Endothelial cell of umbilical vein (primary cell): Measurements from ENCODE around the gene SLC9A9. TPM values are rescaled to one million over a fixed set of nuclear protein-coding genes. Genes with fewer than 3 reads are reported as not detected.

Experiments used
- BruUV-seq: library from RNA; stranded (reverse); fragments of 400-500 nt; replicated peaks from 2 replicates; lab custom pipeline; 2021; lab: Mats Ljungman, UMichigan
- CTCF ChIA-PET: fragments of 300-600, 350-600 bp; sonication (Branson Sonifier 250); formaldehyde crosslinking; loops from one replicate; lab custom pipeline; 2021; ENCODE audit warnings: antibody characterized with exemption, inconsistent platforms; lab: Charles Lee
- POLR2A ChIA-PET: fragments of 300-600, 350-600 bp; sonication (Branson Sonifier 250); formaldehyde crosslinking; loops from one replicate; lab custom pipeline; 2021; ENCODE audit warnings: antibody characterized with exemption, inconsistent platforms; lab: Charles Lee
- DNase-seq: peaks from one replicate; pipeline ENCODE4 v3.0.0-alpha.2; 2011; ENCODE audit warnings: low read depth, low spot score
- FAIRE-seq: peaks from 2 replicates; lab custom pipeline; 2011; peaks lifted over from hg19 to GRCh38; lab: Jason Lieb, UNC
- H2AFZ ChIP-seq: 2 replicates; pipeline ENCODE4 v1.6.0; 2012; ENCODE audit warnings: low read depth, low read length, control low read depth, inconsistent platforms
- H3K27ac ChIP-seq: 2 replicates; pipeline ENCODE4 v1.5.1; 2011; ENCODE audit warnings: low read depth, mild to moderate bottlenecking, control low read depth, low read length, moderate library complexity; ENCODE audit not compliant: insufficient read depth
- H3K27me3 ChIP-seq, 2 experiments: 2 replicates each; pipeline versions ENCODE4 v1.6.0 to v1.6.1; 2011; ENCODE audit warnings: low read length in 2 of 2, mixed read lengths in 1 of 2; ENCODE audit not compliant: control insufficient read depth in 2 of 2, insufficient read depth in 2 of 2
- H3K36me3 ChIP-seq, 2 experiments: 2 replicates in 1 of 2; 3 replicates in 1 of 2; pipeline ENCODE4 v1.5.1; 2011; ENCODE audit warnings: low read length in 2 of 2, mild to moderate bottlenecking in 1 of 2, moderate library complexity in 1 of 2; ENCODE audit not compliant: control insufficient read depth in 2 of 2, insufficient read depth in 2 of 2; ENCODE audit errors: extremely low read depth in 1 of 2
- H3K4me1 ChIP-seq: 3 replicates; pipeline ENCODE4 v1.5.1; 2011; ENCODE audit warnings: mild to moderate bottlenecking, low read length; ENCODE audit not compliant: control insufficient read depth, insufficient read depth; ENCODE audit errors: extremely low read depth
- H3K4me2 ChIP-seq: 2 replicates; pipeline ENCODE4 v1.6.1; 2011; ENCODE audit warnings: low read length, control low read depth, mixed read lengths; ENCODE audit not compliant: insufficient read depth
- H3K4me3 ChIP-seq, 3 experiments: fragments of 200-600 bp in 1 of 3; sonication (generic), shearing (Covaris generic) in 1 of 3; replicated peaks in 1 of 3; 2 replicates each; pipeline ENCODE4 v1.5.1; 2011 to 2016; ENCODE audit warnings: control low read depth in 3 of 3, low read length in 3 of 3, mild to moderate bottlenecking in 2 of 3, inconsistent platforms in 1 of 3, low read depth in 1 of 3, moderate library complexity in 1 of 3; ENCODE audit not compliant: insufficient read depth in 1 of 3
- H3K79me2 ChIP-seq: 2 replicates; pipeline ENCODE4 v1.6.0; 2012; ENCODE audit warnings: low read length, inconsistent platforms; ENCODE audit not compliant: control insufficient read depth, insufficient read depth
- H3K9ac ChIP-seq: replicated peaks from 2 replicates; pipeline ENCODE3; 2011; ENCODE audit warnings: low read length, control low read depth; ENCODE audit not compliant: insufficient read depth; ENCODE audit errors: extremely low read depth
- H3K9me1 ChIP-seq: replicated peaks from 3 replicates; pipeline ENCODE4 v1.6.0; 2011; ENCODE audit warnings: mild to moderate bottlenecking, low read length; ENCODE audit not compliant: control insufficient read depth, insufficient read depth; ENCODE audit errors: extremely low read depth
- H3K9me3 ChIP-seq: replicated peaks from 2 replicates; pipeline ENCODE4 v1.5.1; 2012; ENCODE audit warnings: low read length, inconsistent platforms; ENCODE audit not compliant: control insufficient read depth, insufficient read depth
- H4K20me1 ChIP-seq: replicated peaks from 2 replicates; pipeline ENCODE3; 2011; ENCODE audit warnings: mild to moderate bottlenecking, low read length; ENCODE audit not compliant: control insufficient read depth, insufficient read depth; ENCODE audit errors: extremely low read depth
- EZH2 ChIP-seq: IDR thresholded peaks from 2 replicates; pipeline ENCODE4 v1.6.1; 2012; ENCODE audit warnings: borderline replicate concordance, low read depth, mild to moderate bottlenecking, moderate library complexity, low read length, inconsistent platforms; ENCODE audit not compliant: severe bottlenecking
- FOS ChIP-seq: IDR thresholded peaks from 2 replicates; pipeline ENCODE4 v1.6.1; 2011; ENCODE audit warnings: mild to moderate bottlenecking, low read length, moderate library complexity, borderline replicate concordance; ENCODE audit not compliant: insufficient read depth
- GATA2 ChIP-seq: IDR thresholded peaks from 2 replicates; pipeline ENCODE4 v1.7.0; 2011; ENCODE audit warnings: low read depth, mild to moderate bottlenecking, moderate library complexity, mixed read lengths, low read length; ENCODE audit not compliant: insufficient read length, insufficient read depth
- JUN ChIP-seq: IDR thresholded peaks from 2 replicates; pipeline ENCODE4 v1.6.1; 2011; ENCODE audit warnings: borderline replicate concordance, low read depth; ENCODE audit not compliant: insufficient read length, insufficient read depth
- MYC ChIP-seq: IDR thresholded peaks from one replicate; pipeline ENCODE4 v1.6.1; 2011; ENCODE audit warnings: mild to moderate bottlenecking, low read depth, low read length
- POLR2A ChIP-seq: IDR thresholded peaks from 2 replicates; pipeline ENCODE4 v1.6.1; 2012; ENCODE audit warnings: low read depth, mild to moderate bottlenecking, control low read depth, low read length
- POLR2AphosphoS5 ChIP-seq: IDR thresholded peaks from 2 replicates; pipeline ENCODE4 v1.6.1; 2012; ENCODE audit warnings: low read depth, mild to moderate bottlenecking, control low read depth, low read length, moderate library complexity; ENCODE audit not compliant: insufficient read depth
- dilution Hi-C: fragments of 300-500 bp; cut with MboI; formaldehyde crosslinking; loops from one replicate; pipeline ENCODE4 v1.15.0; 2019; ENCODE audit warnings: low sequenced_read_pairs; ENCODE audit not compliant: extremely low pct_ligation_motif_present
- intact Hi-C: fragments of 100-400 bp; cut with micrococcal nuclease; formaldehyde crosslinking; loops from one replicate; pipeline ENCODE4 v1.10.0; 2022
- polyA plus RNA-seq, 4 experiments: library from polyadenylated mRNA; depleted of rRNA in 3 of 4; stranded (reverse) in 3 of 4; unstranded in 1 of 4; fragments of >200 nt; gene quantifications; 2 replicates each; pipeline versions ENCODE4 v1.2.1 to v1.2.3, GENCODE V29; 2011 to 2012; ENCODE audit warnings: missing spikeins in 1 of 4
- total RNA-seq: library from RNA; stranded (reverse); gene quantifications from 2 replicates; pipeline ENCODE4 v1.2.3, GENCODE V29; 2021

Gene SLC9A9
- total and polyA plus RNA-seq, 2 donors (not counting 3 experiments of a cell fraction or from before 2014, with no cell fraction given), result 1.5 to 1.8 TPM

DNA sequence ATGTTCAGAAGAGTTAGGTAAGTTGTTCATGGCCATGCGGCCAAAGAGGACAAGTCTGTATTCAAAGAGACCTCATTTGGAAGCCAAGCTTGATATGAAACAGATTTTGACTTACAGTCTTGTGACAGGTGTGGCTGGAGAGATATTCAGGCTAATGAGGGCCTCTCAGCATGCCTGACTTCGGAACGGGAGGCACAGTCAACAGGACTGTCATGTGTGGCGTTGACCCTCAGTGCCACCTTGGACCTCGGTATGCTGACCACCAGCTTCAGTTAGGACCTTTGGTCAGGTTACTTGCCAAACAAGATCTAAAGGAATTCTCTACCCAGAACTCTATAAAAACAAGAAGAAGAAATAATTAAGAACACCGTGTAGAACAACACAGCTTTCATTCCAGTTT, 604.6 kb downstream of the SLC9A9 start:
- POLR2A ChIA-PET, result no interaction called here
- intact Hi-C loops, result no loop called here
- H3K27ac ChIP-seq, result no peak overlapping the region
- CTCF ChIA-PET, result no interaction called here
- H4K20me1 ChIP-seq, result no peaks in the 10 kb centered on the region
- TF ChIP-seq MYC (no peak), JUN (no peak)
- H3K4me1 ChIP-seq, result peaks cover 33% of the 10 kb centered on the region
- H3K9me1 ChIP-seq, result no peaks in the 10 kb centered on the region
- no peaks in the 10 kb centered on the region for H3K27me3 ChIP-seq
- dilution Hi-C loops, result no loop called here
- BruUV-seq, result no TSS peak
- DNase-seq (no peak), FAIRE-seq (no peak)
- H3K4me2 ChIP-seq, result no peak overlapping the region
- H3K4me3 ChIP-seq, result no peak overlapping the region
- H2AFZ ChIP-seq, result no peak overlapping the region
- no peak overlapping the region for H3K9ac ChIP-seq
- no peaks in the 10 kb centered on the region for H3K79me2 ChIP-seq
- no peaks in the 10 kb centered on the region for H3K9me3 ChIP-seq
- no peaks in the 10 kb centered on the region for H3K36me3 ChIP-seq

DNA sequence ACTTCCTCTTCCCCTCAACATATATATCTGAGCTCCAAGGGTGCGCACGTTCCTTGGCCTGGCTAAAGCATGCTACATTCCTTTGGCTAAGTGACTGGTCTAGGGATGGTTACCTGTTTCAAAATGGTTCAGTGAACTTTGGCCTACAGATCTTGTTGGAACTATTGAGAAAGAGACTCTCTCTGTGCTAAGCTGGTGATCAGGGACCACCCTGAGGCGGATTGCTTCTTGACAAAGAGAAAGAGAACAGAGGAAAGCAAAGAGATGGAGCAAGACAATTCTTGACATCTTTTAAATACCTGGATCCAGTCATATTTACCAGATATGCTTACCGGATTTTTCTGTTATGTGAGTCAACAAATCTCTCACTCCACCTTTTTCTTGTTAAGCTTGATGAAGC, 605.6 kb downstream of the SLC9A9 start:
- Histone ChIP-seq H4K20me1 (no peaks in the 10 kb centered on the region), H3K27ac (peak overlapping the region; percentile 28), H3K4me3 (no peak overlapping the region), H3K27me3 (no peaks in the 10 kb centered on the region), H3K9me1 (no peaks in the 10 kb centered on the region), H3K9me3 (no peaks in the 10 kb centered on the region), H2AFZ (no peak overlapping the region), H3K79me2 (no peaks in the 10 kb centered on the region), H3K4me1 (peaks cover 37% of the 10 kb centered on the region), H3K36me3 (no peaks in the 10 kb centered on the region), H3K9ac (no peak overlapping the region), H3K4me2 (no peak overlapping the region)
- POLR2A ChIA-PET, result no interaction called here
- intact Hi-C loops (no loop called here), dilution Hi-C loops (no loop called here)
- CTCF ChIA-PET, result no interaction called here
- TF ChIP-seq POLR2A, result no peak
- TF ChIP-seq EZH2, result no peak
- TF ChIP-seq JUN, result no peak
- TF ChIP-seq MYC, result no peak
- no peak for TF ChIP-seq FOS
- TF ChIP-seq POLR2AphosphoS5, result no peak
- no peak for TF ChIP-seq GATA2
- FAIRE-seq (no peak), DNase-seq (no peak)
- BruUV-seq, result no TSS peak
